ENCODE results near the gene PELI2.

DNA sequence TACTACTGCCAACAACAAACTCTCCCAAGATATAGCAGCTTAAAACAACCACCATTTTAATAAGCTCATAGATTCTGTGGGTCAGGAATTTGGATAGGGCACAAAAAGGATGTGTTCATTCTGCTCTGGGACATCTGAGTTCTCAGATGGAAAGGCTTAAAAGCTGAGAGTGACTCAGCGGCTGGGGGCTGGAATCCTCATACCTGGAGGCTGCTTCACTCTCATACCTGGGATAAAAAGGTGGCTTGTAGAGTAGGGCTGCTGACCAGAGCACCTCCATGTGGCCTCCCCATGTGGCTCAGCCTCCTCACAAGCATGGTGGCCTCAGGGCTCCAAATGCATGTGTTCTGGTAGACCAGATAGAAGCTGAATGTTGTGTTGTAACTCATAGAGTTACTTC lies 20.2 kb upstream of the PELI2 start:
- TF ChIP-seq, protein P1, sequence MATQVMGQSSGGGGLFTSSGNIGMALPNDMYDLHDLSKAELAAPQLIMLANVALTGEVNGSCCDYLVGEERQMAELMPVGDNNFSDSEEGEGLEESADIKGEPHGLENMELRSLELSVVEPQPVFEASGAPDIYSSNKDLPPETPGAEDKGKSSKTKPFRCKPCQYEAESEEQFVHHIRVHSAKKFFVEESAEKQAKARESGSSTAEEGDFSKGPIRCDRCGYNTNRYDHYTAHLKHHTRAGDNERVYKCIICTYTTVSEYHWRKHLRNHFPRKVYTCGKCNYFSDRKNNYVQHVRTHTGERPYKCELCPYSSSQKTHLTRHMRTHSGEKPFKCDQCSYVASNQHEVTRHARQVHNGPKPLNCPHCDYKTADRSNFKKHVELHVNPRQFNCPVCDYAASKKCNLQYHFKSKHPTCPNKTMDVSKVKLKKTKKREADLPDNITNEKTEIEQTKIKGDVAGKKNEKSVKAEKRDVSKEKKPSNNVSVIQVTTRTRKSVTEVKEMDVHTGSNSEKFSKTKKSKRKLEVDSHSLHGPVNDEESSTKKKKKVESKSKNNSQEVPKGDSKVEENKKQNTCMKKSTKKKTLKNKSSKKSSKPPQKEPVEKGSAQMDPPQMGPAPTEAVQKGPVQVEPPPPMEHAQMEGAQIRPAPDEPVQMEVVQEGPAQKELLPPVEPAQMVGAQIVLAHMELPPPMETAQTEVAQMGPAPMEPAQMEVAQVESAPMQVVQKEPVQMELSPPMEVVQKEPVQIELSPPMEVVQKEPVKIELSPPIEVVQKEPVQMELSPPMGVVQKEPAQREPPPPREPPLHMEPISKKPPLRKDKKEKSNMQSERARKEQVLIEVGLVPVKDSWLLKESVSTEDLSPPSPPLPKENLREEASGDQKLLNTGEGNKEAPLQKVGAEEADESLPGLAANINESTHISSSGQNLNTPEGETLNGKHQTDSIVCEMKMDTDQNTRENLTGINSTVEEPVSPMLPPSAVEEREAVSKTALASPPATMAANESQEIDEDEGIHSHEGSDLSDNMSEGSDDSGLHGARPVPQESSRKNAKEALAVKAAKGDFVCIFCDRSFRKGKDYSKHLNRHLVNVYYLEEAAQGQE (IDR thresholded peaks at IDR 0.05; ENCODE audit: unreplicated experiment), result no peak
- TF ChIP-seq, protein P2, sequence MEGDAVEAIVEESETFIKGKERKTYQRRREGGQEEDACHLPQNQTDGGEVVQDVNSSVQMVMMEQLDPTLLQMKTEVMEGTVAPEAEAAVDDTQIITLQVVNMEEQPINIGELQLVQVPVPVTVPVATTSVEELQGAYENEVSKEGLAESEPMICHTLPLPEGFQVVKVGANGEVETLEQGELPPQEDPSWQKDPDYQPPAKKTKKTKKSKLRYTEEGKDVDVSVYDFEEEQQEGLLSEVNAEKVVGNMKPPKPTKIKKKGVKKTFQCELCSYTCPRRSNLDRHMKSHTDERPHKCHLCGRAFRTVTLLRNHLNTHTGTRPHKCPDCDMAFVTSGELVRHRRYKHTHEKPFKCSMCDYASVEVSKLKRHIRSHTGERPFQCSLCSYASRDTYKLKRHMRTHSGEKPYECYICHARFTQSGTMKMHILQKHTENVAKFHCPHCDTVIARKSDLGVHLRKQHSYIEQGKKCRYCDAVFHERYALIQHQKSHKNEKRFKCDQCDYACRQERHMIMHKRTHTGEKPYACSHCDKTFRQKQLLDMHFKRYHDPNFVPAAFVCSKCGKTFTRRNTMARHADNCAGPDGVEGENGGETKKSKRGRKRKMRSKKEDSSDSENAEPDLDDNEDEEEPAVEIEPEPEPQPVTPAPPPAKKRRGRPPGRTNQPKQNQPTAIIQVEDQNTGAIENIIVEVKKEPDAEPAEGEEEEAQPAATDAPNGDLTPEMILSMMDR (conservative IDR thresholded peaks at IDR 0.05; ENCODE audit: low read depth in 2 of 2), result no peak
- TF ChIP-seq, protein P3, sequence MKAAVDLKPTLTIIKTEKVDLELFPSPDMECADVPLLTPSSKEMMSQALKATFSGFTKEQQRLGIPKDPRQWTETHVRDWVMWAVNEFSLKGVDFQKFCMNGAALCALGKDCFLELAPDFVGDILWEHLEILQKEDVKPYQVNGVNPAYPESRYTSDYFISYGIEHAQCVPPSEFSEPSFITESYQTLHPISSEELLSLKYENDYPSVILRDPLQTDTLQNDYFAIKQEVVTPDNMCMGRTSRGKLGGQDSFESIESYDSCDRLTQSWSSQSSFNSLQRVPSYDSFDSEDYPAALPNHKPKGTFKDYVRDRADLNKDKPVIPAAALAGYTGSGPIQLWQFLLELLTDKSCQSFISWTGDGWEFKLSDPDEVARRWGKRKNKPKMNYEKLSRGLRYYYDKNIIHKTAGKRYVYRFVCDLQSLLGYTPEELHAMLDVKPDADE (IDR thresholded peaks at IDR 0.05), result no peak
- no peak for TF ChIP-seq EZH2 (IDR thresholded peaks at IDR 0.05; ENCODE audit: low read depth, unreplicated experiment)
- TF ChIP-seq EZH2phosphoT487 (IDR thresholded peaks at IDR 0.05; ENCODE audit: unreplicated experiment), result no peak
- TF ChIP-seq, protein P4, sequence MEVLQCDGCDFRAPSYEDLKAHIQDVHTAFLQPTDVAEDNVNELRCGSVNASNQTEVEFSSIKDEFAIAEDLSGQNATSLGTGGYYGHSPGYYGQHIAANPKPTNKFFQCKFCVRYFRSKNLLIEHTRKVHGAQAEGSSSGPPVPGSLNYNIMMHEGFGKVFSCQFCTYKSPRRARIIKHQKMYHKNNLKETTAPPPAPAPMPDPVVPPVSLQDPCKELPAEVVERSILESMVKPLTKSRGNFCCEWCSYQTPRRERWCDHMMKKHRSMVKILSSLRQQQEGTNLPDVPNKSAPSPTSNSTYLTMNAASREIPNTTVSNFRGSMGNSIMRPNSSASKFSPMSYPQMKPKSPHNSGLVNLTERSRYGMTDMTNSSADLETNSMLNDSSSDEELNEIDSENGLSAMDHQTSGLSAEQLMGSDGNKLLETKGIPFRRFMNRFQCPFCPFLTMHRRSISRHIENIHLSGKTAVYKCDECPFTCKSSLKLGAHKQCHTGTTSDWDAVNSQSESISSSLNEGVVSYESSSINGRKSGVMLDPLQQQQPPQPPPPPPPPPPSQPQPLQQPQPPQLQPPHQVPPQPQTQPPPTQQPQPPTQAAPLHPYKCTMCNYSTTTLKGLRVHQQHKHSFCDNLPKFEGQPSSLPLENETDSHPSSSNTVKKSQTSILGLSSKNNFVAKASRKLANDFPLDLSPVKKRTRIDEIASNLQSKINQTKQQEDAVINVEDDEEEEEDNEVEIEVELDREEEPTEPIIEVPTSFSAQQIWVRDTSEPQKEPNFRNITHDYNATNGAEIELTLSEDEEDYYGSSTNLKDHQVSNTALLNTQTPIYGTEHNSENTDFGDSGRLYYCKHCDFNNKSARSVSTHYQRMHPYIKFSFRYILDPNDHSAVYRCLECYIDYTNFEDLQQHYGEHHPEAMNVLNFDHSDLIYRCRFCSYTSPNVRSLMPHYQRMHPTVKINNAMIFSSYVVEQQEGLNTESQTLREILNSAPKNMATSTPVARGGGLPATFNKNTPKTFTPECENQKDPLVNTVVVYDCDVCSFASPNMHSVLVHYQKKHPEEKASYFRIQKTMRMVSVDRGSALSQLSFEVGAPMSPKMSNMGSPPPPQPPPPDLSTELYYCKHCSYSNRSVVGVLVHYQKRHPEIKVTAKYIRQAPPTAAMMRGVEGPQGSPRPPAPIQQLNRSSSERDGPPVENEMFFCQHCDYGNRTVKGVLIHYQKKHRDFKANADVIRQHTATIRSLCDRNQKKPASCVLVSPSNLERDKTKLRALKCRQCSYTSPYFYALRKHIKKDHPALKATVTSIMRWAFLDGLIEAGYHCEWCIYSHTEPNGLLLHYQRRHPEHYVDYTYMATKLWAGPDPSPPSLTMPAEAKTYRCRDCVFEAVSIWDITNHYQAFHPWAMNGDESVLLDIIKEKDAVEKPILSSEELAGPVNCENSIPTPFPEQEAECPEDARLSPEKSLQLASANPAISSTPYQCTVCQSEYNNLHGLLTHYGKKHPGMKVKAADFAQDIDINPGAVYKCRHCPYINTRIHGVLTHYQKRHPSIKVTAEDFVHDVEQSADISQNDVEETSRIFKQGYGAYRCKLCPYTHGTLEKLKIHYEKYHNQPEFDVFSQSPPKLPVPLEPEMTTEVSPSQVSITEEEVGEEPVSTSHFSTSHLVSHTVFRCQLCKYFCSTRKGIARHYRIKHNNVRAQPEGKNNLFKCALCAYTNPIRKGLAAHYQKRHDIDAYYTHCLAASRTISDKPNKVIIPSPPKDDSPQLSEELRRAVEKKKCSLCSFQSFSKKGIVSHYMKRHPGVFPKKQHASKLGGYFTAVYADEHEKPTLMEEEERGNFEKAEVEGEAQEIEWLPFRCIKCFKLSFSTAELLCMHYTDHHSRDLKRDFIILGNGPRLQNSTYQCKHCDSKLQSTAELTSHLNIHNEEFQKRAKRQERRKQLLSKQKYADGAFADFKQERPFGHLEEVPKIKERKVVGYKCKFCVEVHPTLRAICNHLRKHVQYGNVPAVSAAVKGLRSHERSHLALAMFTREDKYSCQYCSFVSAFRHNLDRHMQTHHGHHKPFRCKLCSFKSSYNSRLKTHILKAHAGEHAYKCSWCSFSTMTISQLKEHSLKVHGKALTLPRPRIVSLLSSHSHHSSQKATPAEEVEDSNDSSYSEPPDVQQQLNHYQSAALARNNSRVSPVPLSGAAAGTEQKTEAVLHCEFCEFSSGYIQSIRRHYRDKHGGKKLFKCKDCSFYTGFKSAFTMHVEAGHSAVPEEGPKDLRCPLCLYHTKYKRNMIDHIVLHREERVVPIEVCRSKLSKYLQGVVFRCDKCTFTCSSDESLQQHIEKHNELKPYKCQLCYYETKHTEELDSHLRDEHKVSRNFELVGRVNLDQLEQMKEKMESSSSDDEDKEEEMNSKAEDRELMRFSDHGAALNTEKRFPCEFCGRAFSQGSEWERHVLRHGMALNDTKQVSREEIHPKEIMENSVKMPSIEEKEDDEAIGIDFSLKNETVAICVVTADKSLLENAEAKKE (CRISPR knock-in tag; IDR thresholded peaks at IDR 0.05), result no peak
- TF ChIP-seq ZNF331 (CRISPR knock-in tag; IDR thresholded peaks at IDR 0.05; ENCODE audit: low read depth), result no peak
- TF ChIP-seq JUNB (IDR thresholded peaks at IDR 0.05; ENCODE audit: unreplicated experiment), result no peak
- TF ChIP-seq ZNF114 (CRISPR knock-in tag; IDR thresholded peaks at IDR 0.05), result no peak
- no peak for TF ChIP-seq POLR2AphosphoS5 (IDR thresholded peaks at IDR 0.05; ENCODE audit: low read depth)
- no peak for TF ChIP-seq NANOG (IDR thresholded peaks at IDR 0.05; ENCODE audit: borderline replicate concordance)
- no peak for TF ChIP-seq STAT1 (IDR thresholded peaks at IDR 0.05; ENCODE audit: unreplicated experiment)

All from GM23338 (cell line).